Breast epithelium (tissue), 3 donors: Measurements from ENCODE around the gene STMP1.
"Not testable (repeated sequence)": the region's sequence is repeated elsewhere in the genome, so short reads cannot be mapped to it uniquely, and the experiment has no call there.

Experiments used
- POLR2A ChIP-seq: fragments of 450-650 bp; IDR thresholded peaks from one replicate; pipeline ENCODE4 v1.6.1; 2016; ENCODE audit warnings: antibody characterized with exemption, mild to moderate bottlenecking, moderate library complexity
- POLR2AphosphoS5 ChIP-seq, 3 donors: sonication (generic); formaldehyde crosslinking; IDR thresholded peaks; one replicate each; pipeline ENCODE4 v1.6.1; 2017; ENCODE audit warnings: antibody characterized with exemption in 3 of 3
- TF ChIP-seq, protein P1 (sequence below), 3 donors: fragments of 450-650 bp; IDR thresholded peaks; one replicate each; pipeline ENCODE4 v1.5.1; 2016 to 2017; ENCODE audit warnings: antibody characterized with exemption in 3 of 3, mild to moderate bottlenecking in 3 of 3, moderate library complexity in 3 of 3

DNA sequence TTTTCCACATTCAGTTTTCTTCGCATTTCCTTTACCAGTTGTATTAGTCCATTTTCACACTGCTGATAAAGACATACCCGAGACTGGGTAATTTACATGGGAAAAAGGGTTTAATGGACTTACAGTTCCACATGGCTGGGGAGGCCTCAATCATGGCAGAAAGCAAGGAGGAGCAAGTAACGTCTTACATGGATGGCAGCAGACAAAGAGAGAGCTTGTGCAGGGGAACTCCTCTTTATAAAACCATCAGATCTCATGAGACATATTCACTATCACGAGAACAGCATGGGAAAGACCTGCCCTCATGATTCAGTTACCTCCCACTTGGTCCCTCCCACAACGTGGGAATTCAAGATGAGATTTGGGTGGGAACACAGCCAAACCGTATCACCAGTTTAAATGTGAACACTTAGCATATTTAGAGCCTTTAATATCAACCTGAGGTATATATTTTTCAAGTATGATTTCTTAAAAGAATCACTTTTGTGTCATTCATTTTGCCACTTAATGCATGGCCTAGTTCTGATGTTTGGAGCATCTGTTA lies 6.6 kb downstream of the STMP1 start:
- TF ChIP-seq, protein P1, sequence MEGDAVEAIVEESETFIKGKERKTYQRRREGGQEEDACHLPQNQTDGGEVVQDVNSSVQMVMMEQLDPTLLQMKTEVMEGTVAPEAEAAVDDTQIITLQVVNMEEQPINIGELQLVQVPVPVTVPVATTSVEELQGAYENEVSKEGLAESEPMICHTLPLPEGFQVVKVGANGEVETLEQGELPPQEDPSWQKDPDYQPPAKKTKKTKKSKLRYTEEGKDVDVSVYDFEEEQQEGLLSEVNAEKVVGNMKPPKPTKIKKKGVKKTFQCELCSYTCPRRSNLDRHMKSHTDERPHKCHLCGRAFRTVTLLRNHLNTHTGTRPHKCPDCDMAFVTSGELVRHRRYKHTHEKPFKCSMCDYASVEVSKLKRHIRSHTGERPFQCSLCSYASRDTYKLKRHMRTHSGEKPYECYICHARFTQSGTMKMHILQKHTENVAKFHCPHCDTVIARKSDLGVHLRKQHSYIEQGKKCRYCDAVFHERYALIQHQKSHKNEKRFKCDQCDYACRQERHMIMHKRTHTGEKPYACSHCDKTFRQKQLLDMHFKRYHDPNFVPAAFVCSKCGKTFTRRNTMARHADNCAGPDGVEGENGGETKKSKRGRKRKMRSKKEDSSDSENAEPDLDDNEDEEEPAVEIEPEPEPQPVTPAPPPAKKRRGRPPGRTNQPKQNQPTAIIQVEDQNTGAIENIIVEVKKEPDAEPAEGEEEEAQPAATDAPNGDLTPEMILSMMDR (IDR thresholded peaks at IDR 0.05): not testable (repeated sequence)
- TF ChIP-seq POLR2AphosphoS5 (IDR thresholded peaks at IDR 0.05); POLR2A: not testable (repeated sequence)
